ENCODE data around the gene TSC2. TPM values are rescaled to one million over a fixed set of nuclear protein-coding genes. Genes with fewer than 3 reads are reported as not detected.
"Not testable (repeated sequence)": the region's sequence is repeated elsewhere in the genome, so short reads cannot be mapped to it uniquely, and the experiment has no call there.

The TSC2 gene
- total RNA-seq, 1 donor from 2014 or later = 242 TPM

DNA sequence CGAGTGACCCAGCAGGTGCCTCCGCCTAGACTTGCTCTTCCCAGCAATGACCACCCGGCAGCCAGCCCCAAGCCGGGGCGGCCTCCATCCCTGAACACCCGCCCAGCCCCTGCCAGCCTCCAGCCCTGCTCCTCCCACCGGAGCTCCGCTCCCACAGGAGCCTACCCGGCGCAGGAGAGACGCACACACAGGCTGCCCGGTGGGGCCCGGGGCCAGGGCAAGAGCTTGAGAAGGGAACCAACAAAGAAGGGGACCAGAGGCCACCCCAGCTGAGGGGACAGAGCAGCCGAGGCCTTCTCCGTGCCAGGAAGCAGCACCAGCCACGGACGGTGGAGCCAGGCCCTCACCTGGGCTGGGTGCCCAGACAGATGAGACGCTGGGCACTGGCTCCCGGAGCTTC is 74.1 kb downstream of the TSC2 start:
- Mint-ChIP-seq H3K9me3 (no peaks in the 10 kb centered on the region), H3K27ac (no peak overlapping the region), H3K27me3 (ENCODE audit: low read depth) (no peaks in the 10 kb centered on the region), H3K4me3 (no peak overlapping the region), H3K36me3 (no peaks in the 10 kb centered on the region), H3K4me1 (peaks cover 13% of the 10 kb centered on the region)
- TF ChIP-seq, protein P1, sequence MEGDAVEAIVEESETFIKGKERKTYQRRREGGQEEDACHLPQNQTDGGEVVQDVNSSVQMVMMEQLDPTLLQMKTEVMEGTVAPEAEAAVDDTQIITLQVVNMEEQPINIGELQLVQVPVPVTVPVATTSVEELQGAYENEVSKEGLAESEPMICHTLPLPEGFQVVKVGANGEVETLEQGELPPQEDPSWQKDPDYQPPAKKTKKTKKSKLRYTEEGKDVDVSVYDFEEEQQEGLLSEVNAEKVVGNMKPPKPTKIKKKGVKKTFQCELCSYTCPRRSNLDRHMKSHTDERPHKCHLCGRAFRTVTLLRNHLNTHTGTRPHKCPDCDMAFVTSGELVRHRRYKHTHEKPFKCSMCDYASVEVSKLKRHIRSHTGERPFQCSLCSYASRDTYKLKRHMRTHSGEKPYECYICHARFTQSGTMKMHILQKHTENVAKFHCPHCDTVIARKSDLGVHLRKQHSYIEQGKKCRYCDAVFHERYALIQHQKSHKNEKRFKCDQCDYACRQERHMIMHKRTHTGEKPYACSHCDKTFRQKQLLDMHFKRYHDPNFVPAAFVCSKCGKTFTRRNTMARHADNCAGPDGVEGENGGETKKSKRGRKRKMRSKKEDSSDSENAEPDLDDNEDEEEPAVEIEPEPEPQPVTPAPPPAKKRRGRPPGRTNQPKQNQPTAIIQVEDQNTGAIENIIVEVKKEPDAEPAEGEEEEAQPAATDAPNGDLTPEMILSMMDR (IDR thresholded peaks at IDR 0.05; ENCODE audit: unreplicated experiment) = no peak
- no peak for DNase-seq (ENCODE audit: low spot score in 2 of 2, unreplicated experiment in 2 of 2)

DNA sequence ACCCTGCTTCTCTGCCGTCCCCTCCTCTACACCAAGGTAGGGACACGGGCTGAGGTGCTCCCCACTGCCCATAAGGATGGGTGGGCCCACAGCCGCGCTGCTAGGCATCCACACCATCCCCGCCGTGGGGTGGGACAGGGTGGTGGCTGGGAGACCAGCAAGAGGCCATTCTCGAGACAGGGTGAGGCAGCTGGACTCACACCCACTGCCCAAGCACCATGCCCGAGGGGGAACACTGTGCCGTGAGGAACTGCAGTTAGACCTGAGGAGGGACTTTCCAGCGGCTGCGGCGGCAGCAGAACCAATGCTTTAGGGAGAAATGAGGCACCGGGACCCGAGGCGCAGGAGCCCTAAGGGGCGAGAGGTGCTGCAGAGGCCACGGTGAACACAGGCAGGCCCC is 74.6 kb downstream of the TSC2 start:
- H3K27ac Mint-ChIP-seq = no peak overlapping the region
- TF ChIP-seq, protein P1 (IDR thresholded peaks at IDR 0.05; ENCODE audit: unreplicated experiment) = no peak
- H3K27me3 Mint-ChIP-seq (ENCODE audit: low read depth) = no peaks in the 10 kb centered on the region
- H3K9me3 Mint-ChIP-seq = no peaks in the 10 kb centered on the region
- no peak for DNase-seq (ENCODE audit: low spot score in 2 of 2, unreplicated experiment in 2 of 2)
- H3K4me3 Mint-ChIP-seq = no peak overlapping the region
- H3K36me3 Mint-ChIP-seq = no peaks in the 10 kb centered on the region
- H3K4me1 Mint-ChIP-seq = peaks cover 19% of the 10 kb centered on the region

- not testable (repeated sequence) for H3K27me3 Mint-ChIP-seq (ENCODE audit: low read depth); H3K4me3 Mint-ChIP-seq; H3K27ac Mint-ChIP-seq; DNase-seq (ENCODE audit: low spot score in 2 of 2, unreplicated experiment in 2 of 2); H3K9me3 Mint-ChIP-seq; H3K36me3 Mint-ChIP-seq
- peaks cover 20% of the 10 kb centered on the region for H3K4me1 Mint-ChIP-seq
These were observed 75.3 kb downstream of the TSC2 start for GRCh38 chr16:2122934-2123683.

GRCh38 chr16:2123706-2124376 is 76.1 kb downstream of the TSC2 start:
- not testable (repeated sequence) for DNase-seq (ENCODE audit: low spot score in 2 of 2, unreplicated experiment in 2 of 2)

DNA sequence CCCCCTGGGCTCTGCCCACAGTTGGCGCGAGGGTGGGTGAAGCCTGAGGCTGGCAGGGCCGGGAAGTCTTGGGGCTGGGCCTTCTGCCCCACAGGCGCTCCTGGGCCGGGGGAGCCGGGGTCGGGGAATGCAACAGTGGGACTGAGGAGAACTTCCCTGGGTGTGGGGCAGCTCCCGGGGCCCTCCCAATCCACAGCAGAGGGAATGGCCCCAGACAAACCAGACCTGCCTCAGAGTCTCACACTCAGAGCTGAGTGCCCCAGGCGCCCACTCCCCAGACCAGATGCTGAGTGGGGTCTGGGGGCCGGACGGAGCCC is 76.5 kb downstream of the TSC2 start:
- Mint-ChIP-seq H3K4me1 (peaks cover 25% of the 10 kb centered on the region), H3K27ac (peak overlapping the region; percentile 39)
- DNase-seq (ENCODE audit: low spot score in 2 of 2, unreplicated experiment in 2 of 2); H3K9me3 Mint-ChIP-seq; H3K36me3 Mint-ChIP-seq; H3K27me3 Mint-ChIP-seq (ENCODE audit: low read depth); H3K4me3 Mint-ChIP-seq: not testable (repeated sequence)

More at GRCh38 chr16:2123706-2124376, 76.1 kb downstream of the TSC2 start:
- H3K9me3 Mint-ChIP-seq; H3K27me3 Mint-ChIP-seq (ENCODE audit: low read depth); H3K27ac Mint-ChIP-seq; H3K36me3 Mint-ChIP-seq; H3K4me3 Mint-ChIP-seq: not testable (repeated sequence)
- peaks cover 25% of the 10 kb centered on the region for H3K4me1 Mint-ChIP-seq

- DNase-seq (ENCODE audit: low spot score in 2 of 2, unreplicated experiment in 2 of 2); H3K27me3 Mint-ChIP-seq (ENCODE audit: low read depth); H3K9me3 Mint-ChIP-seq; H3K36me3 Mint-ChIP-seq: not testable (repeated sequence)
- Mint-ChIP-seq H3K27ac (peak overlapping the region; percentile 92), H3K4me1 (peaks cover 27% of the 10 kb centered on the region), H3K4me3 (peak overlapping the region; percentile 52)
These were observed 77.1 kb downstream of the TSC2 start for GRCh38 chr16:2124694-2125444.

DNA sequence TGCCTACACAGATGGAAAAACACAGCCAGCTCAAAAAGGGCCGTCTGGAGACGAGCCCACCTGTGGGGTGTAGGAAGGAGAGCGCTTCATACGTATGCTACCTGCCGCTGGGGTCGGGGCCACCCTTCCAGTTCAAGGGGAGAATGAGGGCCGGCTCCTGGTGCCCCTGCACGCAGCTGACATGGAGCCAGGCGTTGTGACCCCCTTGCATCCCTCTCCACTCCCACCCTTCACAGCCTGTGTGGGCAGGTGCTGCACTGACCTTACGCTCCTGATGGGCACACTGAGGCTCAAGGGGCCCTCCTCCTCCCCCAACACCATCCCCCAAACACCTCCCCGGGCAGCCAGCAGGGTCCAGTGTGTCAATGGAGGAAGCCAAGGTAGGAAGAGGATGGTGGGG is 77.8 kb downstream of the TSC2 start:
- not testable (repeated sequence) for H3K36me3 Mint-ChIP-seq; H3K9me3 Mint-ChIP-seq; H3K27me3 Mint-ChIP-seq (ENCODE audit: low read depth); DNase-seq (ENCODE audit: low spot score in 2 of 2, unreplicated experiment in 2 of 2)
- H3K4me3 Mint-ChIP-seq = peak overlapping the region; percentile 52
- peak overlapping the region; percentile 92 for H3K27ac Mint-ChIP-seq
- H3K4me1 Mint-ChIP-seq = peaks cover 32% of the 10 kb centered on the region

- not testable (repeated sequence) for H3K27me3 Mint-ChIP-seq (ENCODE audit: low read depth); H3K4me3 Mint-ChIP-seq; H3K36me3 Mint-ChIP-seq; DNase-seq (ENCODE audit: low spot score in 2 of 2, unreplicated experiment in 2 of 2); H3K9me3 Mint-ChIP-seq
- Mint-ChIP-seq H3K27ac (peak overlapping the region; percentile 50), H3K4me1 (peaks cover 33% of the 10 kb centered on the region)
These were observed 78.5 kb downstream of the TSC2 start for GRCh38 chr16:2126161-2126743.

DNA sequence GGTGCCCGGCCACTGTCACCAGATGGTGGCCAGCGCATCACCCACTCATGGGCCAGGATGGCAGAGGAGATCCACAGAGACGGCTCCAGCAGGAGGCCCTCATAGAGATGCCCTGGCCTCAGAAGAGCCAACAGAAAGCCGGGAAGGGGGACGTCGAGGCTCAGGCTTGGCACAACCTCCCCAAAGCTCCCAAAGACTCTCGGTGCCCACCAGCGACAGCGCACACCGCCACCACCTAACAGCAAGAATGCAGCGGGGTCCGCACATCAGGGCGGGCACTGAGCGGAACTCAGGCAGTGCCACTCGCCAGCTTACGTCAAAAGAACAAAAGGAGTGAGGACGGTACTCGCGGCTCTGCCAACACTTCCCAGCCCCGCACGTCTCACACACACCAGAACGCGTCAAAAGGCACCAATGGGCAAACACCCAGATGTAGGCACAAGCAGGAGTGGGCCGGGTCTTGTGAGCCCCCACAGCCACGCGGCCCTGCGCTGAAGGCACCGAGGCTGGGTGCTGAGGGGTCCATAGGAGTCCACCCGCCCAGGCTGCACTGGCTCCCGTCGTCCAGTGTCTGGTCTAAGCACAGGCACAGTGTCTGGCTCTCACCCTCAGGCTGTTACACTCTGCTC is 79.3 kb downstream of the TSC2 start:
- H3K27ac Mint-ChIP-seq = peak overlapping the region; percentile 81
- H3K4me1 Mint-ChIP-seq = peaks cover 33% of the 10 kb centered on the region
- H3K36me3 Mint-ChIP-seq; H3K9me3 Mint-ChIP-seq; H3K27me3 Mint-ChIP-seq (ENCODE audit: low read depth); DNase-seq (ENCODE audit: low spot score in 2 of 2, unreplicated experiment in 2 of 2); H3K4me3 Mint-ChIP-seq: not testable (repeated sequence)

DNA sequence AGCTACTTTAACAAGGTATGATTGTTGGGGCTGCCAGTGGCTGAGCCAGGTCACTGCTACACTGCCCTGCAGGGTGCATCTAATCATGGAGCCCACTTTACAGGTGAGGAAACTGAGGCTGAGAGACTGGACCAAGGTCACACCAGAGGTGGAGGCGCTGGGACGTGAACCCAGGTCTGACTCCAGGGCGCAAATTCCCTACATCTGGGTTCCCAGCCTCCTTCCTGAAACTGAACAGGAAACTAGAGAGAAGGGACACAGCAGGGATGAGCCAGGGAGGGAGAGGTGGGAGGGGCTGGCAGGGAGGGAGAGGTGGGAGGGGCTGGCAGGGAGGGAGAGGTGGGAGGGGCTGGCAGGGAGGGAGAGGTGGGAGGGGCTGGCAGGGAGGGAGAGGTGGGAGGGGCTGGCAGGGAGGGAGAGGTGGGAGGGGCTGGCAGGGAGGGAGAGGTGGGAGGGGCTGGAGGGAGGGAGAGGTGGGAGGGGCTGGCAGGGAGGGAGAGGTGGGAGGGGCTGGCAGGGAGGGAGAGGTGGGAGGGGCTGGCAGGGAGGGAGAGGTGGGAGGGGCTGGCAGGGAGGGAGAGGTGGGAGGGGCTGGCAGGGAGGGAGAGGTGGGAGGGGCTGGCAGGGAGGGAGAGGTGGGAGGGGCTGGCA is 80.0 kb downstream of the TSC2 start:
- H3K9me3 Mint-ChIP-seq; H3K27me3 Mint-ChIP-seq (ENCODE audit: low read depth); H3K36me3 Mint-ChIP-seq; DNase-seq (ENCODE audit: low spot score in 2 of 2, unreplicated experiment in 2 of 2): not testable (repeated sequence)
- peak overlapping the region; percentile 30 for H3K27ac Mint-ChIP-seq
- peak overlapping the region; percentile 20 for H3K4me3 Mint-ChIP-seq
- H3K4me1 Mint-ChIP-seq = peaks cover 33% of the 10 kb centered on the region

DNA sequence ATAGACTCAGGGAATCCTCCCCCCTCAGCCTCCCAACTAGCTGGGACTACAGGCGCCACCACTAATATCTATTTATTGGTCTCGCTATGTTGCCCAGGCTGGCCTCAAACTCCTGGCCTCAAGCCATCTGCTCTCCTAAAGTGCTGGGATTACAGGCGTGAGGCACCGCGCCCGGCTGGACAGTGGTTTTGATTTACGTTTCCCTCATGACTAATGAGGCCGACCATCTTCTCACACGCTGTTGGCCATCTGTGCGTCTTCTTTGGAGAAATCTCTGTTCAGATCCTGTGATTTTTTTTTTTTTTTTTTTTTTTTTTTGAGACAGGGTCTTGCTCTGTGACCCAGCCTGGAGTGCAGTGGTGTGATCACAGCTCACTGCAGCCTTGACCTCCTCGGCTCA is 81.5 kb downstream of the TSC2 start:
- not testable (repeated sequence) for DNase-seq (ENCODE audit: low spot score in 2 of 2, unreplicated experiment in 2 of 2); H3K9me3 Mint-ChIP-seq; H3K36me3 Mint-ChIP-seq; H3K27me3 Mint-ChIP-seq (ENCODE audit: low read depth); H3K4me3 Mint-ChIP-seq; H3K27ac Mint-ChIP-seq
- H3K4me1 Mint-ChIP-seq = peaks cover 33% of the 10 kb centered on the region
